NT2/D1 (cell line): ENCODE measurements around the gene HDAC7.

Experiments used
- SUZ12 ChIP-seq: IDR thresholded peaks from 2 replicates; pipeline ENCODE4 v1.6.1; 2011; ENCODE audit not compliant: insufficient read length, insufficient read depth; ENCODE audit errors: extremely low read depth
- YY1 ChIP-seq: IDR thresholded peaks from 2 replicates; pipeline ENCODE4 v1.6.1; 2011; ENCODE audit not compliant: insufficient read length, insufficient read depth
- ZNF274 ChIP-seq: IDR thresholded peaks from 2 replicates; pipeline ENCODE4 v1.6.1; 2011; ENCODE audit warnings: mild to moderate bottlenecking, low read depth, low read length

DNA sequence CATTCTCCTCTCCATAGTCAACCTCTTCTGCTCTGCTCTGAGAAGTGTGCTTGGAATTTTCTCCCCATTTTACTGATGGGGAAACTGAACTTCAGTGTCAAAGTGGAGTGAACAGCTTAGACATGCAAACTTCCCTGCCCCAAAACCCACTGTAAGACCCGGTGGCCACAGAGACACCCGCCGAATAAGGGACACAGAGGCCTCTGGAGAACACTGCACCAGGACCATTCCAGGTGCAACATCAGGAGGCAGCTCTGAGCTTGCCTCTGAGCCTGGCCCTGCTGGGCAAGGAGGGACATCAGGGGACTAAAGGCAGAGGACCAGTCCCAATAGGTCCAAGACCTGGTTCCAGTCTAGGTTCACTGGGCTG is 1.7 kb downstream of the HDAC7 start:
- TF ChIP-seq ZNF274 (no peak), SUZ12 (no peak), YY1 (no peak)
